ENCODE results near the gene JAML. TPM values are rescaled to one million over a fixed set of nuclear protein-coding genes. Genes with fewer than 3 reads are reported as not detected.

The JAML gene
- total RNA-seq, 1 donor from 2014 or later, result 1.5 TPM

DNA sequence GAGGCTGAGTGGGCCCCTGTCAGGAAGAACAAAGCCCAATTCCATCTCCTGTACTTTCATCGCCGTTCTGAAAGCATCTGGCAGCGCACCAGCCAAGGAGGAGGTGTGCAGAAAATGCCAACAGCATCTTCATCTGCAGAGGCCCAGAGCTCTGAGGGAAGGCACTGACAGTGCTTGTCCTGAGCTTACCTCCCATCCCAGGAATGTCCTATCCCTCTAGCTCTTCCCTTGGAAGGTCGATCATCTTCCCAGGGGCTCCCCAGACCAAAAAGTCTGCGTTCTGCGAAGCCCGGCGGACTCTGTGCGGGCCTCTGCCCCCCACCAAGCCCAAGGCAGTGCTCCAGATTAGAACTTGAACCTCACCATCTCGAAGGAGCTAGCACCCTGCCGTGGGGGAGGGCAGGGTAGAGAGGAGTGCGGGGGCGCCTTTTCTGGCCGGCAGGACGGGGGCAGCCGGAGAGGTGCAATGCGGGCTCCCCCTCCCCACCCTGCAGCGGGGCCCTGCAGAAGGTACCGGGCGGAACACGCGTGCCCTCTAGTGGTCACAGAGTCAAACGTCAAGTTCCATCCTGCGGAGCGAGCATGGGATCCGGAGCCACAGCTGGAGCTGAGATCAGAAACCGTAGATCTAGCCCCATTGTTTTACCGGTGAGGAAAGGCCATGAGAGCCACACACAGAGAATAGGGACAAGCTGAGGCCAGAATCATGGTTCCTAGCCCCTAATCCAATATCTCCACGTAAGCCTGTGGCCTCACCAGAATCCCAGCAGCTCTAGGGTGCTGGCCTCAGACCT is 53.3 kb downstream of the JAML start:
- Mint-ChIP-seq H3K4me3 (no peak overlapping the region), H3K4me1 (no peaks in the 10 kb centered on the region), H3K9me3 (no peaks in the 10 kb centered on the region), H3K36me3 (ENCODE audit: low read depth) (no peaks in the 10 kb centered on the region), H3K27me3 (peaks cover 34% of the 10 kb centered on the region), H3K27ac (no peak overlapping the region)
- TF ChIP-seq, protein P1, sequence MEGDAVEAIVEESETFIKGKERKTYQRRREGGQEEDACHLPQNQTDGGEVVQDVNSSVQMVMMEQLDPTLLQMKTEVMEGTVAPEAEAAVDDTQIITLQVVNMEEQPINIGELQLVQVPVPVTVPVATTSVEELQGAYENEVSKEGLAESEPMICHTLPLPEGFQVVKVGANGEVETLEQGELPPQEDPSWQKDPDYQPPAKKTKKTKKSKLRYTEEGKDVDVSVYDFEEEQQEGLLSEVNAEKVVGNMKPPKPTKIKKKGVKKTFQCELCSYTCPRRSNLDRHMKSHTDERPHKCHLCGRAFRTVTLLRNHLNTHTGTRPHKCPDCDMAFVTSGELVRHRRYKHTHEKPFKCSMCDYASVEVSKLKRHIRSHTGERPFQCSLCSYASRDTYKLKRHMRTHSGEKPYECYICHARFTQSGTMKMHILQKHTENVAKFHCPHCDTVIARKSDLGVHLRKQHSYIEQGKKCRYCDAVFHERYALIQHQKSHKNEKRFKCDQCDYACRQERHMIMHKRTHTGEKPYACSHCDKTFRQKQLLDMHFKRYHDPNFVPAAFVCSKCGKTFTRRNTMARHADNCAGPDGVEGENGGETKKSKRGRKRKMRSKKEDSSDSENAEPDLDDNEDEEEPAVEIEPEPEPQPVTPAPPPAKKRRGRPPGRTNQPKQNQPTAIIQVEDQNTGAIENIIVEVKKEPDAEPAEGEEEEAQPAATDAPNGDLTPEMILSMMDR (IDR thresholded peaks at IDR 0.05), result peak; percentile 81
- ChIA-PET CTCF (interaction anchor here (0.7 to 4.4 kb wide), 33 partner anchors 12 to 746 kb away, joined by 3 to 46 read pairs (median 4); partner anchors contain the start of gene FXYD2), POLR2A (interaction anchor here (1.2 kb wide), 1 partner anchor 357 kb away, joined by 3 read pairs; no protein-coding TSS in a partner anchor)
- DNase-seq (peak; percentile 58), ATAC-seq (ENCODE audit: low read depth) (peak; percentile 86)
- intact Hi-C loops (cut with micrococcal nuclease), result loop anchor here (1.0 to 5.0 kb wide), 8 partner anchors 21 to 744 kb away; partner anchors contain the start of gene FXYD2

DNA sequence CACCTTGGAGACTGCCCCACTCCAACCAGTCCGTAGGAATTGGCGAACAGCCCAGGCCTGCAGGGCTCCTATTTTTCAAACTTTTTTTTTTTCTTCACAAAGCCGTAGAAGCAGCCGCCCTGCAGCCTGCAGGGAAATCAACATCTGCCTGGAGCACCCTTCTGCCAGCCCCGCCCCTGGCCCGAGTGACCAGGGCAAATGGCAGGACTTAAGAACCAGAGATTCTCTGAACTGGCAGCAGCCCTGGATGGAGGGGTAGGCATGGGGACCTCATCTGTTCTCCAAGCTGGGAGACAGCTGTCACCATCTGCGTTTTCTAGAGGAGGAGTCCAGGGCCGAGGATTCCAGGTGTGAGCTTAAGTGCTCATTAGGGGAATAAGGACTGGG is 53.9 kb downstream of the JAML start:
- ChIA-PET CTCF (interaction anchor here (0.7 to 4.4 kb wide), 21 partner anchors 11 to 746 kb away, joined by 3 to 46 read pairs (median 4); partner anchors contain the start of gene FXYD2), POLR2A (no interaction called here)
- Mint-ChIP-seq H3K36me3 (ENCODE audit: low read depth) (no peaks in the 10 kb centered on the region), H3K27ac (no peak overlapping the region), H3K4me3 (no peak overlapping the region), H3K27me3 (peaks cover 37% of the 10 kb centered on the region), H3K4me1 (no peaks in the 10 kb centered on the region), H3K9me3 (no peaks in the 10 kb centered on the region)
- no peak for DNase-seq
- intact Hi-C loops (cut with micrococcal nuclease), result loop anchor here (1.0 to 5.0 kb wide), 8 partner anchors 21 to 744 kb away; partner anchors contain the start of gene FXYD2
- no peak for ATAC-seq (ENCODE audit: low read depth)
- TF ChIP-seq, protein P1 (IDR thresholded peaks at IDR 0.05), result no peak

DNA sequence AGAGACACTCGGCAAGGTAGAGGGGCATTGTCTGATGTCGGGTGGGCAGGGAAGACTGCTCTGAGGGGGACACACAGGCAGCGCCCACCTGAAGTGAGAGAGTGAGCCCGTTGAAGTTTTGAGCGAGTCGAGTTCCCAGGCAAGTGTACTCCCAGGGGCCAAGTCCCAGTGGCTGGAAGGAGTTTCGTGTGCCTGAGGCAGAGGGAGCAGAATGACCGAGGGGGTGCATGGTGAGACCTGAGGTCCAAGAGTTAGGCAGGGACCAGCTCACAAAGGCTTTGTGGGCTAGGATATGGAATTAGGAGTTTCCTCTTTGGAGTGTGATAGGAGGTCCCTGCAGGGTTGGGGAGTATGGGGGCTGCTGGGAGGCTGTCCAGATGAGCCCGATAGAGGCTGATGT is 54.6 kb downstream of the JAML start:
- Mint-ChIP-seq H3K27me3 (peaks cover 34% of the 10 kb centered on the region), H3K36me3 (ENCODE audit: low read depth) (no peaks in the 10 kb centered on the region), H3K4me1 (no peaks in the 10 kb centered on the region), H3K9me3 (no peaks in the 10 kb centered on the region), H3K4me3 (no peak overlapping the region), H3K27ac (no peak overlapping the region)
- ATAC-seq (ENCODE audit: low read depth) (no peak), DNase-seq (no peak)
- intact Hi-C loops (cut with micrococcal nuclease), result loop anchor here (5.0 kb wide), 4 partner anchors 118 to 743 kb away; partner anchors contain the start of gene FXYD2
- CTCF ChIA-PET, result interaction anchor here (1.1 to 4.4 kb wide), 6 partner anchors 26 to 362 kb away, joined by 3 to 46 read pairs (median 9); partner anchors contain the start of gene FXYD2
- TF ChIP-seq, protein P1 (IDR thresholded peaks at IDR 0.05), result no peak
- POLR2A ChIA-PET, result no interaction called here

DNA sequence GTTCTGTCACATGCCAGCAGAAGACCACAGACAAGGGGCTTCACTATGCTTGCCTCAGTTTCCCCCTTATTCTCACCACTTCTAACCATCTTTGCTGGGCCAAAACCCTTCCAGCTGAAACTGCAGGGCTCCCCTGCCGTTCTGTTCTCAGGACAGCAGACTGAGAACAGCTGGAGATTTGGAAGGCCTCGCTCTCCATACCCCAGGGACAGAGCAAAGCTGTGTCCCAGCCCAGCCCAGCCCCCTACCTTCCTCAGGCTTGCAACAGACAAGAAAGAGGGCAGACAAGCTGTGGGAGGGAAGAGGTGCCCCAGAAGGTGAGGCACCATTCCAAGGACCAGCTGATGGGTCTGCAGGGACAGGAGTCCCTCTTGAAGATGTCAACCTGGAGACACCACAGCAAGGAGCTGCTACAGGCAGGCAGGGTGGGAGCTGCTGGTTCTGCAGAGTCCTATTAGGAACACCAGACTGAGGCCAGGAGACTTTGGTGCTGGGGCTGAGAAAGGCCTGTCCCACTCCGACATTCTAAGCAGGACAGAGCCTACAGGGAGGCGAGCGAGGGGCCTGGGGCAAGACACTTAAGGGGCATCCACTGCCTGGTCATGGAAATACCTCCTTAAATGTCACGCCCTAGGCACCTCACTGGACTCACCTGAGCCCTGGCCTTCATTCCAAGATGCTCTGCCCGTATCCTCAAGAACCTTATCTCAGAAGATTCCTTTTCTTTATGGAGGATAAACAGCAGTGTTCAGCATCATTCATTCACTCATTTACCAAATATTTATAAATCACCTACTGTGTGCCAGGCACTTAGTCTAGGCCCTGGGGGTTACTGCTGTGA is 55.3 kb downstream of the JAML start:
- ATAC-seq (ENCODE audit: low read depth) (no peak), DNase-seq (no peak)
- H3K27me3 Mint-ChIP-seq, result peaks cover 32% of the 10 kb centered on the region
- H3K36me3 Mint-ChIP-seq (ENCODE audit: low read depth), result no peaks in the 10 kb centered on the region
- no peaks in the 10 kb centered on the region for H3K9me3 Mint-ChIP-seq
- intact Hi-C loops (cut with micrococcal nuclease), result loop anchor here (5.0 kb wide), 4 partner anchors 117 to 742 kb away; partner anchors contain the start of gene FXYD2
- no peak overlapping the region for H3K27ac Mint-ChIP-seq
- TF ChIP-seq, protein P1 (IDR thresholded peaks at IDR 0.05), result no peak
- H3K4me3 Mint-ChIP-seq, result no peak overlapping the region
- no peaks in the 10 kb centered on the region for H3K4me1 Mint-ChIP-seq
- POLR2A ChIA-PET, result no interaction called here
- CTCF ChIA-PET, result interaction anchor here (1.1 to 4.4 kb wide), 3 partner anchors 25 to 362 kb away, joined by 3 to 46 read pairs (median 30); no protein-coding TSS in a partner anchor
